GM12865 (cell line): ENCODE results near the gene TMEM123.

Source experiments
- DNase-seq: peaks from one replicate; pipeline ENCODE4 v3.0.0; 2010; ENCODE audit warnings: low read depth
- H3K4me3 ChIP-seq: 2 replicates; pipeline ENCODE4 v1.5.1; 2011; ENCODE audit warnings: mild to moderate bottlenecking, low read depth, low read length, control low read depth
- TF ChIP-seq, protein P1 (sequence below): IDR thresholded peaks from 2 replicates; pipeline ENCODE4 v1.5.1; 2011; ENCODE audit warnings: low read length, control low read depth, low read depth, inconsistent platforms; ENCODE audit not compliant: insufficient read depth; ENCODE audit errors: missing control alignments

TMEM123 gene

DNA sequence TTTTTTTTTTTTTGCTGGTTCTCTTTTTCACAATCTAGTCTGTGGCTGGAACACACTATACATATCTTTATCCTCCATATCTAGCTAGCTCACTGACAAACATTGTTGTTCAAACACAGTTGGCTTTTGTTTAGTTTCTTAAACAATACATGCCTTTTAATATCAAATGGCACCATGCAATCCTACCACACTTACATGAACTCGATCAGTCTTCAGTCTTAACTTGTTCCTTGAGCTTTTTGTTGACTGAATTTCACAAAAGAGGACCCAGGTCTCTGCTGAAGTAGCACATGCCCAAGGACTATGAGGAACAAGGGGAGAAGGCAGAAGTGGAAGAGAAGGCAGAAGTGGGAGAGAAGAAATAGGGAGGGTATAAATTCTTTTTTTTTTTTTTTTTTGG lies 25.5 kb downstream of the TMEM123 start:
- TF ChIP-seq, protein P1, sequence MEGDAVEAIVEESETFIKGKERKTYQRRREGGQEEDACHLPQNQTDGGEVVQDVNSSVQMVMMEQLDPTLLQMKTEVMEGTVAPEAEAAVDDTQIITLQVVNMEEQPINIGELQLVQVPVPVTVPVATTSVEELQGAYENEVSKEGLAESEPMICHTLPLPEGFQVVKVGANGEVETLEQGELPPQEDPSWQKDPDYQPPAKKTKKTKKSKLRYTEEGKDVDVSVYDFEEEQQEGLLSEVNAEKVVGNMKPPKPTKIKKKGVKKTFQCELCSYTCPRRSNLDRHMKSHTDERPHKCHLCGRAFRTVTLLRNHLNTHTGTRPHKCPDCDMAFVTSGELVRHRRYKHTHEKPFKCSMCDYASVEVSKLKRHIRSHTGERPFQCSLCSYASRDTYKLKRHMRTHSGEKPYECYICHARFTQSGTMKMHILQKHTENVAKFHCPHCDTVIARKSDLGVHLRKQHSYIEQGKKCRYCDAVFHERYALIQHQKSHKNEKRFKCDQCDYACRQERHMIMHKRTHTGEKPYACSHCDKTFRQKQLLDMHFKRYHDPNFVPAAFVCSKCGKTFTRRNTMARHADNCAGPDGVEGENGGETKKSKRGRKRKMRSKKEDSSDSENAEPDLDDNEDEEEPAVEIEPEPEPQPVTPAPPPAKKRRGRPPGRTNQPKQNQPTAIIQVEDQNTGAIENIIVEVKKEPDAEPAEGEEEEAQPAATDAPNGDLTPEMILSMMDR = no peak
- no peak for DNase-seq

DNA sequence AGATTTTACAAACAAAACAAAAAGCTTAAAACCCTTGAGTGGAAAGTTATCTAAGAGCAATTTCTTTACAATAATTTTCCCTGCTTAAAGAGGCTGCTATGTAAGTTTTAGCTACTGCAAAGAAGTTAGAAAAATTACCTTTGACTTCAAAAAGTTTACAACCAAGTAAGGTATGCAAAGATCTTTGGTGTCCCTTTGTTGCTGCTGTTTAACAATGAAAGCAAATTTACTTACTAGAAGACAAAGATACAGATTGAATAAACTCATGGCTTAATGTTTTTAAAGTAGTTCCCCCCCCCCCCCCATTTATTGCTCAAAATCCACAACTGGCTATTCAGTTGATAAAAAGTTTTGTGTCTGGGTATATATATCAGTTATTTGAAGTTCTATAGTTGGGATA lies 26.0 kb downstream of the TMEM123 start:
- no peak for DNase-seq
- no peak overlapping the region for H3K4me3 ChIP-seq
- TF ChIP-seq, protein P1 = no peak

More for the DNA sequence above, 25.5 kb downstream of the TMEM123 start:
- H3K4me3 ChIP-seq = no peak overlapping the region

- DNase-seq = no peak
- TF ChIP-seq, protein P1 = no peak
- no peak overlapping the region for H3K4me3 ChIP-seq
Measured at GRCh38 chr11:102426000-102426399, 26.6 kb downstream of the TMEM123 start.

- TF ChIP-seq, protein P1 = no peak
- no peak overlapping the region for H3K4me3 ChIP-seq
- DNase-seq = no peak
Measured at GRCh38 chr11:102423936-102424335, 28.6 kb downstream of the TMEM123 start.

DNA sequence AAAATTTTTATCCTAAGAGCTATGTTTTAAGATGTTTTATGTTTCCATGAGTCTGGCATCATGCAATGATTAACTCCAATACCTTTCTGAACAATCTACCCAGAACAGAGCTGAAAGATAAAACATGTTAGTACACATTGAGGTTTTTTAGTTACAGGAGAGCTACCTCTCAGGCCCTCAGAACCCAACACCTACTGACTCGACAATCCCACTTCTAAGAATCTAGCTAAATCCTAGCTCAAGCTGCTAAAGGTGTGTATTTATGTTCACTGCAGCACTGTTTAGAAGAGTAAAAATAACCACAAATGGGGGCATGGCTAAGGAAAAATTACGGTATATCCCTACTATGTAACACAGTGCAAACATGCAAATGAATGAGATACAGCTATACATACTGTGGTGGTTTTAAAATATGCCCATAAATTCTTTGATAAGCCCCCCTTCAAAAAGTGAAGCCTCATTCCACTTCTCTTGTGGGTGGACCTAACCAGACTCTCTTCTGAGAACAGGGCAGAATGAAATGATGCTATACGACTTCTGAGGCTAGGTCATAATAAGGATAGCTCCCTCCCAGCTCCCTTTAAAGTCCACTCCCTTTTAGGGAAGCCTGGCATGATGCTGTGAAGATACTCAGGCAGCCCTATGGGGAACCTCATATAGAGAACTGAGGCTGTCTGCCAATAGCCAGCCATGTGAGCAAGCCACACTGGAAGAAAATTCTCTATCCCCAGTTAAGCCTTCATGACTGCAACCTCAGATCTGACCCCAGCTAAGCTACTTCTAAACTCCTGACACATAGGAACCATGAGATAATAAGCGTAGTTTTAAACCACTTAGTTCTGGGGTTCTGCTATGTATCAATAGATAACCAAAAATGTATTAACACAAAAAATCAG lies 29.5 kb downstream of the TMEM123 start:
- no peak for DNase-seq
- TF ChIP-seq, protein P1 = no peak
- no peak overlapping the region for H3K4me3 ChIP-seq

DNA sequence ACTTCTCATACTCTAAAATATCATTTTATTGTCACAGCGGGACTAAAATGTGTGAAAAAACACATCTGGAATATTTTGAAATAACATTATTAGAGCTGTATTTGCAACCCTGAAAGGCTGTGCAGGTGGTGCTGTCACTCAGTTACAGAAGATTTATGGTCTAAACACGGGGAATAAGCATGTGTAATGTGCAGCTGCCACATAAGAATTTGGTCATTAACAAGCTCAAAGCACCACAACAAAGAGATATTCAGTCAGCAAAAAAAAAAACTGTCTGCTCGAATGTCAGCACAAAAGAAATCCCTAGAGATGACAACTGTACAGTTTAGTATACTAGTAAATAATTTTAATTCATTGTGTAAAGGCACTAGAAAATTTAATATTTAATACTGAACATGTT lies 31.3 kb downstream of the TMEM123 start:
- TF ChIP-seq, protein P1 = no peak
- DNase-seq = no peak
- H3K4me3 ChIP-seq = no peak overlapping the region
